HG03066 (cell line): ENCODE data around the gene ELFN2.
"Not testable (repeated sequence)": the region's sequence is repeated elsewhere in the genome, so short reads cannot be mapped to it uniquely, and the experiment has no call there.

Experiments used
- ATAC-seq: cut with Tn5 transposase; IDR thresholded peaks from one replicate; pipeline ENCODE4 v1.9.1; 2021; ENCODE audit warnings: low read depth; ENCODE audit not compliant: unreplicated experiment

ELFN2 gene

GRCh38 chr22:37411655-37412054 is 15.6 kb downstream of the ELFN2 start:
- no peak for ATAC-seq

- no peak for ATAC-seq
Observed at GRCh38 chr22:37410174-37411055, 16.9 kb downstream of the ELFN2 start.

GRCh38 chr22:37409459-37410050 is 17.7 kb downstream of the ELFN2 start:
- ATAC-seq = no peak

GRCh38 chr22:37409031-37409430 is 18.2 kb downstream of the ELFN2 start:
- no peak for ATAC-seq

- no peak for ATAC-seq
Observed at GRCh38 chr22:37407856-37408255, 19.4 kb downstream of the ELFN2 start.

GRCh38 chr22:37406441-37407235 is 20.6 kb downstream of the ELFN2 start:
- ATAC-seq = no peak

GRCh38 chr22:37404091-37404490 is 23.2 kb downstream of the ELFN2 start:
- no peak for ATAC-seq

- no peak for ATAC-seq
Observed at GRCh38 chr22:37403267-37403960, 23.9 kb downstream of the ELFN2 start.

GRCh38 chr22:37402184-37402506 is 25.1 kb downstream of the ELFN2 start:
- ATAC-seq = no peak

- ATAC-seq = no peak
Observed at GRCh38 chr22:37401401-37402183, 25.7 kb downstream of the ELFN2 start.

- no peak for ATAC-seq
Observed at GRCh38 chr22:37400719-37401118, 26.6 kb downstream of the ELFN2 start.

- ATAC-seq = not testable (repeated sequence)
Observed at GRCh38 chr22:37399457-37399856, 27.8 kb downstream of the ELFN2 start.

- no peak for ATAC-seq
Observed at GRCh38 chr22:37397226-37397625, 30.1 kb downstream of the ELFN2 start.

GRCh38 chr22:37396488-37397084 is 30.7 kb downstream of the ELFN2 start:
- ATAC-seq = no peak

- ATAC-seq = no peak
Observed at GRCh38 chr22:37394341-37394740, 32.9 kb downstream of the ELFN2 start.

GRCh38 chr22:37393746-37394145 is 33.5 kb downstream of the ELFN2 start:
- no peak for ATAC-seq

GRCh38 chr22:37392721-37393328 is 34.5 kb downstream of the ELFN2 start:
- ATAC-seq = no peak

- ATAC-seq = no peak
Observed at GRCh38 chr22:37391702-37392101, 35.6 kb downstream of the ELFN2 start.

GRCh38 chr22:37390075-37390474 is 37.2 kb downstream of the ELFN2 start:
- ATAC-seq = no peak
